HG03108 (cell line): ENCODE results near the gene SLC23A2.
"Not testable (repeated sequence)": the region's sequence is repeated elsewhere in the genome, so short reads cannot be mapped to it uniquely, and the experiment has no call there.

Source experiments
- ATAC-seq: cut with Tn5 transposase; IDR thresholded peaks from one replicate; pipeline ENCODE4 v1.9.1; 2021; ENCODE audit warnings: moderate library complexity; ENCODE audit not compliant: unreplicated experiment

Gene SLC23A2

DNA sequence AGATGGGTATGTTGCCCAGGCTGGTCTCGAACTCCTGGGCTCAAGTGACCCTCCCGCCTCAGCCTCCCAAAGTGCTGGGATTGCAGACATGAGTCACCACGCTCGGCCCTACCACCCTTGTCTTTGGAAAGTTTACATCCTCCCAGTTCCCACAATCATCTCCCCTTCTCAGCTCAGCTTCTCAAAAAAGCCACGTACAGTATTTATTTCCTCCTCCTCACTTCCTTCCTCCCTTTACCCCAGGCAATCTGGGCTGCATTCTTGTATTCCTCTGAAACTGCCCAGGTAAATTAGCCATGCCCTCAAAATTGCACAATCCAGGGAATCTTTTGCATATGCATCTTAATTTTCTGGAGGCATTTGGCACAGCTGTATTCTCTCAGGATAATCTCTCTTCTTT, 7.4 kb upstream of the SLC23A2 start:
- ATAC-seq: no peak

DNA sequence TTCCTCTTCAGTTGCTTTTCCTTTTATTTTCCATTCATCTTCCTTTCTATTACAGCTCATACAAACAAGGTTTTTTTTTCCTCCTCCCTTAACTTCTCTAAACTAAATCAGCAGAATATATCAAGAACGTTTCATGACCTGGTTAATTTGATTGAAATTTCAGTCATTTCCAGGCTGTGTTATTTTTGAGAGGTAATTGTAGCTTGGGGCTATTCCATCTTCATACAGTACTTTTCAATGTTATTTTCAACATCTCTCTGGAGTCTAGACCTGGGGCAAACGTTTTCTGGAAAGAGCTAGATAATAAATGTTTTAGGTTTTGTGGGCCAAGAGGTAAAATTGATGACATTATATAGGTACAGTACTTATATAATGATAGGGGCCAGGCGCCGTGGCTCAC, 4.0 kb upstream of the SLC23A2 start:
- no peak for ATAC-seq

GRCh38 chr20:5004825-5005224, 3.5 kb upstream of the SLC23A2 start:
- not testable (repeated sequence) for ATAC-seq

DNA sequence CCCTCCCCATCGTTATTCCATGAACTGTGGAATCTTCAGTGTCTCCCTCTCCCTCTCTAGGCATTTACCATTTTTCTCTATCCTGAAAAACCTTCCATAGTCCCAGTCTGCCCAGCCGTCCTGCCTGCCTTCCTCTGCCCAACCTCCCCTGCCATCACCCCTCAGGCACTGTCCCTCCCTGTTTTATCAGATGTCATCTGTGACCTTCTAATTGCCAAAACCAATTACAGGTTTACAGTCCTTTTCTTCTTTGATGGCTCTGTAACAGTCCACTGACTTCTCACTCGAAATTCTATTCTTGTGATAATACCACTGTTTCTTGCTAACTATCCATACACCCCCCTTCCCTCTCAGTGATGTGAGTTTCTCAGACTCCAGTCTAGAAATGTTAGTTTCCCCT, 2.3 kb upstream of the SLC23A2 start:
- ATAC-seq: no peak

DNA sequence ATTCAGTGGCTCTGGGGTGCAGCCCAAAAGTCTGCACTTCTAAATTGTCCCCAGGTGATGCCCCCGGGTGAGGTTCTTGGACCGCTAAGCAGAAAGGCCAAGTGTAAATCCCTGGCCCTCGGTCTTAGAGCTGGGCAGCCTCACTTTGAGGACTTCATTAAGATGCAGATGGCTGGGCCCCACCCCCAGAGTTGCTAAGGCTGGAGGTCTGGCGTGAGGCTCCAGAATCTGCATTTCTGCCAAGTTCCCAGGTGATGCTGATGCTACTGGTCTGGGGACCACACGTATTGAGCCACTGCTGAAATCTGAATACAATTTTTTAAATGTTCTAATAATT, 735 bp upstream of the SLC23A2 start:
- no peak for ATAC-seq

DNA sequence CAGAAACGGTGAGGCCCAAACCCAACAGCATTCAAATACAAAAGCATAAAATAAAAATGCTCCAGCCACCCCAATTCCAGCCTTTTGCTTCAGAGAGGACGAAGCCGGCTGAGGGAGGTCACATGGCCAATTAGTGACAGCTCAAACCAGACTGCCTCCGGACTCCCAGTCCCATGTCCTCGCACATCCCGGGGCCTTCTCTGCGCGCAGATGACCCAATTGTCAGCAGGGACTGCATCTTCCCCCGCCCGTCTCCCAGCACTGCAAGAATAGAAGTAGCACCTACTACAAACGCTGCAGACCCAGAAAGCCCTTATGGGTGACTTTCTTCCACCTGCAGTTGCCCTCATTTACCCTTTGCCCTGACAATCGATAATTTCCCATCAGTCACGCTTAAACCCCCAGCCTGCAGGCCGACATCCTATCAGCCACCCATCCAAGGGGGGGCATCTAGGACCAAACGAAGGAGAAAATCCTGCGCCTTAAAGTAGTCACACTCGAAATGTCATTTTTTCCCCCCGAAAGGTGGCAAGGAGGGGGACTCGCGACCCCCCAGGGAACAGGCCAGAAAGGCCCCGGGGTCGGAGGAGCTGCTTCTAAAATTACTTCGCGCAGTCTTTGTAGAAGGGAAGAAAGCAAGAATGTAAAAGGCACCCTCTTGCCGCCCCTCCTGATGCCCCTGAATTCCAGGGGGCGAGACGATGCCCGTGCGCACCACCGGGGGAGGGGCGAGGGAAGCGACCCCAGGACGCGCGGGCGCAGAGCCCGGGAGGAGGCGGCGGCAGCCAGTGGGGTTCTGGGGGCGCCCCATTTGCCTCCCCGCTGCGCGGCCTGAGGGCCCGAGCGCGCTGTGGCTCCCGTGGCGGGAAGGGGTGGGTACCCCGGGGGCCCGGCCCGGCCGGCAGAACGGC, 792 bp downstream of the SLC23A2 start:
- peak; percentile 29 for ATAC-seq

DNA sequence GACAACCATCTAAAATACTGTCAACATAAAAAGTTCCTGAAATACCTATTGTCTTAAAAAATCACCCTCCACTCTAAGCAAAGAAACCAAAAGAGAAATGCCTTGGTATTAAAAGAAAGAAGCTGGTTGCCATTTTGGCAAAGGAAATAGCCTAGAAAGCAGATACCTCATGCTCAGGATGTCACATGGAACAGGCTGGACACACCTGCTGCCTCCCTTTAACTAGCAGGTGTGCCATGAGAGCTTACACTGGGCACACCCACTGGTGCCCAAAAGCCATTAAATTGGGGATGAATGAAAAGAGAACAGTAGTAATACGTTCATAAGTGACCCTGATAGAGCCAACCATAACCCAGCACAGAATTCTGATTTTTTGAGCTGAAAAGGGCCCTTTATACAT, 1.5 kb downstream of the SLC23A2 start:
- ATAC-seq: no peak

DNA sequence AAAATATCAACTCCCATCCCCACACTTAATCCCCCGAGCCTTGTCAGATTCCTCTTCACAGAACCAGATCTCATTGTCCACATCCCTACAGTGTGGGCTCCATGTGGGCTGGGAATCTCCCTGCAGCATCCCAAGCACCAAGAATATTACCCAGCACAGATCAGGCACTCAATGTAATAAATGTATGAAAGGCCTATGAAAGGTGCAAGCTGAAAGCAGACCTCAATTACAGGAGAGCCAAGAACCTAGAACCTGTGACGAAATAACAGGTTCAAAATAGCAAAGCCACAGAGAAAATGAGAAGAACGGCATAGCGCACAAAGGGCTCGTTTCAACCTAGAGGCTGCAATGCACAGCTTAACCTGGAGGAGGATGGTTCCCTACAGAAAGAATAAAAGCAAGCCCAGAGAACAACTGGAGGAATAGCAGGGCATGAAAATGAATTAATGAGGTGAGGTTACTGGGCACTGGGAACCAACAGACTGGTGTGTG, 3.1 kb downstream of the SLC23A2 start:
- no peak for ATAC-seq

- ATAC-seq: no peak
Measured at GRCh38 chr20:4997222-4997621, 4.1 kb downstream of the SLC23A2 start.

- ATAC-seq: peak; percentile 57
Measured at GRCh38 chr20:4989570-4989969, 11.7 kb downstream of the SLC23A2 start.

- ATAC-seq: no peak
Measured at GRCh38 chr20:4987130-4987529, 14.2 kb downstream of the SLC23A2 start.

DNA sequence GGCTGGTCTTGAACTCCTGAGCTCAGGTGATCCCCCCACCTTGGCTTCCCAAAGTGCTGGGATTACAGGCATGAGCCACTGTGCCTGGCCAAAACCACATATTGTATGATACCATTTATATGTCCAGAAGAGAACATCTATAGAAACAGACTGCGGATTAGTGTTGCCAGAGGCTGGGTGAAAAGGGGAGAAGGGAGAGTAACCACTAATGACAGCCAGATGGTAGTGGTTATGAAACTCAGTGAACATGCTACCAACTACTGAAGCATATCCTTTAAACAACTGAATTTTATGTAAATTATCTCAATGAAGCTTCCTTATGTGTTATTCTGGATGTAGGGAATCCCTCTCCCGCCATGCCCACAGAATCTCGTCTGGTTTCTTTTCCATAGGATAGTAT, 15.7 kb downstream of the SLC23A2 start:
- no peak for ATAC-seq

DNA sequence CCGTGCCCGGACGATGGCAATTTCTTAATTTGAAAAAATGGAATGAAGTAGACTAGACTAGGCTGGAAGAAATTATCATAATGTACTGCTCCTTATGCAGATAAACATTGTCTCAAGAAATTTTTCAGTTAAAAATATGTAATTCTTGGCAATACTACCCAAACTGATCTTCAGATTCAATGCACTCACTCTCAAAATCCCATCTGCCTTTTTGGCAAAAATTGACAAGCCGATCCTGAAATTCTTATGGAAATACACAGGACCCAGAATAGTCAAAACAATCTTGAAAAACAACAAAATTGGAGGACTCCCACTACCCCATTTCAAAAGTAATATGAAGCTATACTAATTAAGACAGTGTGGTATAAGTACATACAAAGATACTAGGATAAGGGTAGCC, 19.0 kb downstream of the SLC23A2 start:
- ATAC-seq: no peak

GRCh38 chr20:4979841-4980410, 21.4 kb downstream of the SLC23A2 start:
- no peak for ATAC-seq

GRCh38 chr20:4978050-4978918, 23.0 kb downstream of the SLC23A2 start:
- no peak for ATAC-seq

- not testable (repeated sequence) for ATAC-seq
Measured at GRCh38 chr20:4976014-4976413, 25.3 kb downstream of the SLC23A2 start.

- ATAC-seq: peak; percentile 91
Measured at GRCh38 chr20:4973330-4974097, 27.8 kb downstream of the SLC23A2 start.

GRCh38 chr20:4972506-4973251, 28.6 kb downstream of the SLC23A2 start:
- no peak for ATAC-seq

GRCh38 chr20:4971064-4971463, 30.2 kb downstream of the SLC23A2 start:
- no peak for ATAC-seq
